HEK293 (cell line): Measurements from ENCODE around the gene SCRN2.

Experiments used
- BCL6B ChIP-seq: fragments of 450-650 bp; formaldehyde crosslinking; IDR thresholded peaks from 2 replicates; pipeline ENCODE4 v1.5.1; 2017; ENCODE audit warnings: missing biosample characterization, missing genetic modification characterization
- FEZF1 ChIP-seq: fragments of 450-650 bp; formaldehyde crosslinking; IDR thresholded peaks from 2 replicates; pipeline ENCODE4 v1.5.1; 2016; ENCODE audit warnings: missing biosample characterization, missing genetic modification characterization
- HOXD13 ChIP-seq: sonication (generic); formaldehyde crosslinking; IDR thresholded peaks from 2 replicates; pipeline ENCODE4 v1.8.0; 2022; ENCODE audit warnings: missing genetic modification reagents, borderline replicate concordance
- PRDM1 ChIP-seq: fragments of 450-650 bp; formaldehyde crosslinking; IDR thresholded peaks from 2 replicates; pipeline ENCODE4; 2016; ENCODE audit warnings: missing biosample characterization, missing genetic modification characterization
- SP2 ChIP-seq: fragments of 450-650 bp; formaldehyde crosslinking; IDR thresholded peaks from 2 replicates; pipeline ENCODE4 v1.5.1; 2016; ENCODE audit warnings: missing biosample characterization, missing genetic modification characterization
- ZFP37 ChIP-seq: fragments of 450-650 bp; formaldehyde crosslinking; IDR thresholded peaks from 2 replicates; pipeline ENCODE4 v1.5.1; 2016; ENCODE audit warnings: missing biosample characterization, missing genetic modification characterization
- ZNF121 ChIP-seq: fragments of 450-650 bp; formaldehyde crosslinking; IDR thresholded peaks from 2 replicates; pipeline ENCODE4 v1.5.1; 2016; ENCODE audit warnings: missing biosample characterization, missing genetic modification characterization
- ZNF223 ChIP-seq: fragments of 450-650 bp; formaldehyde crosslinking; IDR thresholded peaks from 2 replicates; pipeline ENCODE4 v1.5.1; 2016; ENCODE audit warnings: missing biosample characterization, missing genetic modification characterization
- ZNF423 ChIP-seq: fragments of 450-650 bp; formaldehyde crosslinking; IDR thresholded peaks from 2 replicates; pipeline ENCODE4 v1.5.1; 2016; ENCODE audit warnings: missing biosample characterization, missing genetic modification characterization
- ZNF433 ChIP-seq: fragments of 450-650 bp; formaldehyde crosslinking; IDR thresholded peaks from 2 replicates; pipeline ENCODE4 v1.5.1; 2016; ENCODE audit warnings: missing biosample characterization, missing genetic modification characterization, low read depth
- ZNF518A ChIP-seq: fragments of 450-650 bp; formaldehyde crosslinking; conservative IDR thresholded peaks from 2 replicates; pipeline ENCODE4 v1.5.1; 2016; ENCODE audit warnings: low read depth, missing biosample characterization, missing genetic modification characterization
- ZNF621 ChIP-seq: fragments of 450-650 bp; formaldehyde crosslinking; IDR thresholded peaks from 2 replicates; pipeline ENCODE4 v1.5.1; 2017; ENCODE audit warnings: missing biosample characterization, missing genetic modification characterization
- ZNF623 ChIP-seq: fragments of 450-650 bp; formaldehyde crosslinking; IDR thresholded peaks from 2 replicates; pipeline ENCODE4 v1.5.1; 2016; ENCODE audit warnings: missing biosample characterization, missing genetic modification characterization
- ZNF624 ChIP-seq: fragments of 450-650 bp; formaldehyde crosslinking; IDR thresholded peaks from 2 replicates; pipeline ENCODE4 v1.5.1; 2017; ENCODE audit warnings: missing biosample characterization, missing genetic modification characterization
- ZNF658 ChIP-seq: fragments of 450-650 bp; formaldehyde crosslinking; IDR thresholded peaks from 2 replicates; pipeline ENCODE4; 2016; ENCODE audit warnings: missing biosample characterization, missing genetic modification characterization
- ZSCAN30 ChIP-seq: fragments of 450-650 bp; IDR thresholded peaks from 2 replicates; pipeline ENCODE4 v1.5.1; 2018; ENCODE audit warnings: missing biosample characterization, mild to moderate bottlenecking, missing genetic modification characterization, moderate library complexity
- ZXDB ChIP-seq: fragments of 450-650 bp; formaldehyde crosslinking; IDR thresholded peaks from 2 replicates; pipeline ENCODE4 v1.5.1; 2016; ENCODE audit warnings: missing biosample characterization, missing genetic modification characterization
- TF ChIP-seq, protein P1 (sequence below): fragments of 450-650 bp; formaldehyde crosslinking; IDR thresholded peaks from 2 replicates; pipeline ENCODE4 v1.5.1; 2017; ENCODE audit warnings: missing biosample characterization, missing genetic modification characterization
- TF ChIP-seq, protein P2 (sequence below): fragments of 450-650 bp; formaldehyde crosslinking; IDR thresholded peaks from 2 replicates; pipeline ENCODE4 v1.5.1; 2017; ENCODE audit warnings: missing biosample characterization, mild to moderate bottlenecking, missing genetic modification characterization, moderate library complexity
- TF ChIP-seq, protein P3 (sequence below): fragments of 450-650 bp; formaldehyde crosslinking; IDR thresholded peaks from 2 replicates; pipeline ENCODE4 v1.5.1; 2016; ENCODE audit warnings: missing biosample characterization, missing genetic modification characterization
- TF ChIP-seq, protein P4 (sequence below): fragments of 450-650 bp; formaldehyde crosslinking; IDR thresholded peaks from 2 replicates; pipeline ENCODE4 v1.5.1; 2016; ENCODE audit warnings: missing biosample characterization, missing genetic modification characterization
- TF ChIP-seq, protein P5 (sequence below): fragments of 450-650 bp; formaldehyde crosslinking; IDR thresholded peaks from 2 replicates; pipeline ENCODE4; 2016; ENCODE audit warnings: missing biosample characterization, missing genetic modification characterization
- TF ChIP-seq, protein P6 (sequence below): fragments of 450-650 bp; formaldehyde crosslinking; IDR thresholded peaks from 2 replicates; pipeline ENCODE4 v1.5.1; 2016; ENCODE audit warnings: missing biosample characterization, missing genetic modification characterization

Gene SCRN2

GRCh38 chr17:47840742-47841487 is at the start of gene SCRN2 (continued):
- TF ChIP-seq ZNF518A = no peak
- TF ChIP-seq PRDM1 (tag by site-specific recombination) = no peak
- TF ChIP-seq ZNF223 (tag by site-specific recombination) = no peak
- TF ChIP-seq ZXDB (tag by site-specific recombination) = peak; percentile 55
- TF ChIP-seq, protein P1, sequence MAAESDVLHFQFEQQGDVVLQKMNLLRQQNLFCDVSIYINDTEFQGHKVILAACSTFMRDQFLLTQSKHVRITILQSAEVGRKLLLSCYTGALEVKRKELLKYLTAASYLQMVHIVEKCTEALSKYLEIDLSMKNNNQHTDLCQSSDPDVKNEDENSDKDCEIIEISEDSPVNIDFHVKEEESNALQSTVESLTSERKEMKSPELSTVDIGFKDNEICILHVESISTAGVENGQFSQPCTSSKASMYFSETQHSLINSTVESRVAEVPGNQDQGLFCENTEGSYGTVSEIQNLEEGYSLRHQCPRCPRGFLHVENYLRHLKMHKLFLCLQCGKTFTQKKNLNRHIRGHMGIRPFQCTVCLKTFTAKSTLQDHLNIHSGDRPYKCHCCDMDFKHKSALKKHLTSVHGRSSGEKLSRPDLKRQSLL (tag by site-specific recombination) = peak; percentile 57; the same call in 1 of the 2 replicates
- peak; percentile 99 for TF ChIP-seq ZNF423 (tag by site-specific recombination)
- TF ChIP-seq, protein P2, sequence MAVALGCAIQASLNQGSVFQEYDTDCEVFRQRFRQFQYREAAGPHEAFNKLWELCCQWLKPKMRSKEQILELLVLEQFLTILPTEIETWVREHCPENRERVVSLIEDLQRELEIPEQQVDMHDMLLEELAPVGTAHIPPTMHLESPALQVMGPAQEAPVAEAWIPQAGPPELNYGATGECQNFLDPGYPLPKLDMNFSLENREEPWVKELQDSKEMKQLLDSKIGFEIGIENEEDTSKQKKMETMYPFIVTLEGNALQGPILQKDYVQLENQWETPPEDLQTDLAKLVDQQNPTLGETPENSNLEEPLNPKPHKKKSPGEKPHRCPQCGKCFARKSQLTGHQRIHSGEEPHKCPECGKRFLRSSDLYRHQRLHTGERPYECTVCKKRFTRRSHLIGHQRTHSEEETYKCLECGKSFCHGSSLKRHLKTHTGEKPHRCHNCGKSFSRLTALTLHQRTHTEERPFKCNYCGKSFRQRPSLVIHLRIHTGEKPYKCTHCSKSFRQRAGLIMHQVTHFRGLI (tag by site-specific recombination) = no peak; the same call in 1 of the 2 replicates
- 0 out of 2 replicates have a peak, but pooled peaks have one; percentile 29 for TF ChIP-seq ZSCAN30
- no peak for TF ChIP-seq BCL6B (tag by site-specific recombination)
- no peak for TF ChIP-seq FEZF1 (tag by site-specific recombination)
- TF ChIP-seq, protein P3, sequence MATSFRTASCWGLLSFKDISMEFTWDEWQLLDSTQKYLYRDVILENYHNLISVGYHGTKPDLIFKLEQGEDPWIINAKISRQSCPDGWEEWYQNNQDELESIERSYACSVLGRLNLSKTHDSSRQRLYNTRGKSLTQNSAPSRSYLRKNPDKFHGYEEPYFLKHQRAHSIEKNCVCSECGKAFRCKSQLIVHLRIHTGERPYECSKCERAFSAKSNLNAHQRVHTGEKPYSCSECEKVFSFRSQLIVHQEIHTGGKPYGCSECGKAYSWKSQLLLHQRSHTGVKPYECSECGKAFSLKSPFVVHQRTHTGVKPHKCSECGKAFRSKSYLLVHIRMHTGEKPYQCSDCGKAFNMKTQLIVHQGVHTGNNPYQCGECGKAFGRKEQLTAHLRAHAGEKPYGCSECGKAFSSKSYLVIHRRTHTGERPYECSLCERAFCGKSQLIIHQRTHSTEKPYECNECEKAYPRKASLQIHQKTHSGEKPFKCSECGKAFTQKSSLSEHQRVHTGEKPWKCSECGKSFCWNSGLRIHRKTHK (tag by site-specific recombination) = no peak
- TF ChIP-seq ZNF433 (tag by site-specific recombination) = no peak
- TF ChIP-seq SP2 (tag by site-specific recombination) = peak; percentile 99
- TF ChIP-seq, protein P4, sequence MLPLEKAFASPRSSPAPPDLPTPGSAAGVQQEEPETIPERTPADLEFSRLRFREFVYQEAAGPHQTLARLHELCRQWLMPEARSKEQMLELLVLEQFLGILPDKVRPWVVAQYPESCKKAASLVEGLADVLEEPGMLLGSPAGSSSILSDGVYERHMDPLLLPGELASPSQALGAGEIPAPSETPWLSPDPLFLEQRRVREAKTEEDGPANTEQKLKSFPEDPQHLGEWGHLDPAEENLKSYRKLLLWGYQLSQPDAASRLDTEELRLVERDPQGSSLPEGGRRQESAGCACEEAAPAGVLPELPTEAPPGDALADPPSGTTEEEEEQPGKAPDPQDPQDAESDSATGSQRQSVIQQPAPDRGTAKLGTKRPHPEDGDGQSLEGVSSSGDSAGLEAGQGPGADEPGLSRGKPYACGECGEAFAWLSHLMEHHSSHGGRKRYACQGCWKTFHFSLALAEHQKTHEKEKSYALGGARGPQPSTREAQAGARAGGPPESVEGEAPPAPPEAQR = no peak
- TF ChIP-seq, protein P5, sequence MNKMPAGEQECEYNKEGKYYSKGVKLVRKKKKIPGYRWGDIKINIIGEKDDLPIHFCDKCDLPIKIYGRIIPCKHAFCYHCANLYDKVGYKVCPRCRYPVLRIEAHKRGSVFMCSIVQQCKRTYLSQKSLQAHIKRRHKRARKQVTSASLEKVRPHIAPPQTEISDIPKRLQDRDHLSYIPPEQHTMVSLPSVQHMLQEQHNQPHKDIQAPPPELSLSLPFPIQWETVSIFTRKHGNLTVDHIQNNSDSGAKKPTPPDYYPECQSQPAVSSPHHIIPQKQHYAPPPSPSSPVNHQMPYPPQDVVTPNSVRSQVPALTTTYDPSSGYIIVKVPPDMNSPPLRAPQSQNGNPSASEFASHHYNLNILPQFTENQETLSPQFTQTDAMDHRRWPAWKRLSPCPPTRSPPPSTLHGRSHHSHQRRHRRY (tag by site-specific recombination) = no peak
- no peak for TF ChIP-seq HOXD13 (CRISPR knock-in tag)
- TF ChIP-seq ZFP37 (tag by site-specific recombination) = no peak
- TF ChIP-seq ZNF121 (tag by site-specific recombination) = no peak
- TF ChIP-seq ZNF623 (tag by site-specific recombination) = no peak
- no peak for TF ChIP-seq ZNF658 (tag by site-specific recombination)
- no peak for TF ChIP-seq ZNF621
- TF ChIP-seq ZNF624 (tag by site-specific recombination) = no peak
- TF ChIP-seq, protein P6, sequence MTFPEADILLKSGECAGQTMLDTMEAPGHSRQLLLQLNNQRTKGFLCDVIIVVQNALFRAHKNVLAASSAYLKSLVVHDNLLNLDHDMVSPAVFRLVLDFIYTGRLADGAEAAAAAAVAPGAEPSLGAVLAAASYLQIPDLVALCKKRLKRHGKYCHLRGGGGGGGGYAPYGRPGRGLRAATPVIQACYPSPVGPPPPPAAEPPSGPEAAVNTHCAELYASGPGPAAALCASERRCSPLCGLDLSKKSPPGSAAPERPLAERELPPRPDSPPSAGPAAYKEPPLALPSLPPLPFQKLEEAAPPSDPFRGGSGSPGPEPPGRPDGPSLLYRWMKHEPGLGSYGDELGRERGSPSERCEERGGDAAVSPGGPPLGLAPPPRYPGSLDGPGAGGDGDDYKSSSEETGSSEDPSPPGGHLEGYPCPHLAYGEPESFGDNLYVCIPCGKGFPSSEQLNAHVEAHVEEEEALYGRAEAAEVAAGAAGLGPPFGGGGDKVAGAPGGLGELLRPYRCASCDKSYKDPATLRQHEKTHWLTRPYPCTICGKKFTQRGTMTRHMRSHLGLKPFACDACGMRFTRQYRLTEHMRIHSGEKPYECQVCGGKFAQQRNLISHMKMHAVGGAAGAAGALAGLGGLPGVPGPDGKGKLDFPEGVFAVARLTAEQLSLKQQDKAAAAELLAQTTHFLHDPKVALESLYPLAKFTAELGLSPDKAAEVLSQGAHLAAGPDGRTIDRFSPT = peak; percentile 60; the same call in 1 of the 2 replicates
